Measurements from ENCODE around the gene MARS1. TPM values are rescaled to one million over a fixed set of nuclear protein-coding genes. Genes with fewer than 3 reads are reported as not detected.
"Not testable (repeated sequence)": the region's sequence is repeated elsewhere in the genome, so short reads cannot be mapped to it uniquely, and the experiment has no call there.

MARS1 gene
- total RNA-seq, 1 experiment from 2014 or later: 94.8 TPM

DNA sequence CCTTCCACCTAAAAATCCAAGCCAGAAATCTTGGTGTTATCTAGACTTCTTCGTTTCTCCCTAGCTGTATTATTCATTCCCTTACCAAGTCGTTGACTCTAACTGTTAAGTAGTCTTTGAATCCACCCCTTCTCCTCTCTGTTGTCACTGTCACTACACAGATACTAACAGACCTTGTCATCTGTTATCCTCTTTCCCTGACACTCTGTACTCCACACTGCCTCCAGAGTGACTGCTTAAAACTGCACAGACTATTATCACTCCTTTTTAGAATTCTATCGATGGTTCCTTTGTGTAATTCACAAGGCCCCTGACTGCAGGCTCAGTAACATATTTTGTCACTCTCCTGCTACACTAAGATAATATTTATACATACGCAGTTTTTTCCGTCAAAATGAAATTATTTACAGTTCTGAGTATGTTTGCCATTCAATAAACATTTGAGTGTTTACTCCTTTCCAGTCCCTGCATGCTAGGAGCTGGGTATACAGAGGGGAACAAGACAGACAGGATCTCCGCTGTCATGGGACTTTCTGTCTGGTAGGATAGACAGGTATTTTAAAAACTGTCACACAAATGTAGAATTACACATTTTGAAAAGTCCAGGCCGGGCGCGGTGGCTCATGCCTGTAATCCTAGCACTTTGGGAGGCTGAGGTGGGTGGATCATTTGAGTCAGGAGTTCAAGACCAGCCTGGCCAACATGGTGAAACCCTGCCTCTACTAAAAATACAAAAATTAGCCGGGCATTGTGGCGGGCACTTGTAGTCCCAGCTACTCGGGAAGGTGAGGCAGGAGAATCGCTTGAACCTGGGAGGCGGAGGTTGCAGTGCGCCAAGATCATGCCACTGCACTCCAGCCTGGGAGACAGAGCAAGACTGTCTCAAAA lies 3.8 kb downstream of the MARS1 start:
- no peak for DNase-seq (ENCODE audit: low read depth)

DNA sequence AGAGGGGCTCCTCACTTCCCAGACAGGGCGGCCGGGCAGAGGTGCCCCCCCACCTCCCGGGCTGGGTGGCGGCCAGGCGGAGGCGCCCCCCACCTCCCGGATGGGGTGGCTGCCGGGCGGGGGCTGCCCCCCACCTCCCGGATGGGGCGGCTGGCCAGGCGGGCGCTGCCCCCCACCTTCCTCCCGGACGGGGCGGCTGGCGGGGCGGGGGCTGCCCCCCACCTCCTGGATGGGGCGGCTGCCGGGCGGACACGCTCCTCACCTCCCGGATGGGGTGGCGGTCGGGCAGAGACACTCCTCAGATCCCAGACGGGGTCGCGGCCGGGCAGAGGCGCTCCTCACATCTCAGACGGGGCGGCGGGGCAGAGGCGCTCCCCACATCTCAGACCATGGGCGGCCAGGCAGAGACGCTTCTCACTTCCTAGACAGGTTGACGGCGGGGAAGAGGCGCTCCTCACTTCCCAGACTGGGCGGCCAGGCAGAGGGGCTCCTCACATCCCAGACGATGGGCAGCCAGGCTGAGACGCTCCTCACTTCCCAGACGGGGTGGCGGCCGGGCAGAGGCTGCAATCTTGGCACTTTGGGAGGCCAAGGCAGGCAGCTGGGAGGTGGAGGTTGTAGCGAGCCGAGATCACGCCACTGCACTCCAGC lies 7.3 kb downstream of the MARS1 start:
- DNase-seq (ENCODE audit: low read depth): not testable (repeated sequence)

DNA sequence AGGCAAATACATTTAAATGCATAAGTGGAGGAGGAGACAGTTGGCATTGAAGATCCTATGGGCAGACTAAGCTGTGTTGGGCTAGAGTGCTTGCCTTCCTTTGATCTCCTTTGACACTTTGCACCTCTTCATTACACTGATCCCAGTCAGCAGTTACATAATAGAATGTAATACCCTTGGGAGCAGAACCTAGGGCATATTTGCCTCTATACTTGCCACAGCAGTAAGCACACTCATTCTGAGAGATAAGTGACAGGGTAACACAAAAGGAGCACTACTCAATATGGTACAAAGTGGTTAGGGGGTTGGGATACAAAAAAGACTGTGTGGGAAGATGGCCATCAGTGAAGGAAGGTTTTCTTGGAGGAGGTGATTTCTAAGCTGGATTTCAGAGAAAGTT lies 9.0 kb downstream of the MARS1 start:
- no peak for DNase-seq (ENCODE audit: low read depth)

DNA sequence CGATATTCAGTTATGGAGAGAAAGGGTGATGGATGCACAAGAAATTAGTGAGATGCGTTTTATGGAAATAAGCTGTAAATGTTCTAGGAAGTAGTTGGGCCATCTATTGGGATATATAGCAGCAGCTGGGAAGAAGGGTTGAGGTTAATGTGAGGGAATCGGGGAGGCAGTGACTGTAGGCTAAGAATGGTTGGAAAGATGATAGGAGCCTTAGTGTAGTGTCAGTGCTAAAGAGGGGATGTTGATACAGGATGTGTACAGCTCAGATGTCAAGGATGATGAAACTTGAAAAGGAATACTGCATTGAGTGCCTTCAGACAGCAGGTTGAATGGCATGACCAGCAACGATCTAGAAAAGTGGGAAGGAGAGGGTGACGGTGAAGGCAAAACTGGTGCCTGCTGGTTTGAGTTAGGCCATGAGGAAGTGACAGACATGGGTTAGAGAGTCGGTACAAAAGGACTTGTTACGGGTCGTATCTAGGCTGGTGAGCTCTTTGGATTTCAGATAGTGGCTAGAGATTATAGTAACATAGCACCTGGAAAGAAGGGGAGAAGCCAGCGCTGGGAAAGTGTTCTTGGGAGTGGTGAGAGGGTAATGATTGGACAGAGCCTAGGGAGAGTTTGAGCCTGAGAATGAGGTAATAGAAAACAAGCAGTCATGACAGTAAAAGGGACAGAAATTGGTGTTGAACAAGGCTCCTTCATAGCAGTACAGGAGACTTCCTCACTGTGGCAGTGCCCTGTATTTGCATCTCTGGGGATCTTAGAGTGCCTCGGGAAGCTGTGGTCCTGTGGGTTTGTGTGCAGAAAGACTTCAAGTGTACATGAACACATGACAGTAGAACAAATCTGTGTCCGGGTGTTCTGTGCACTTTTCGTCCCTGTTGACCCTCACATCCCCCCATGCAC lies 9.6 kb downstream of the MARS1 start:
- no peak for DNase-seq (ENCODE audit: low read depth)

- no peak for DNase-seq (ENCODE audit: low read depth)
These were observed 10.2 kb downstream of the MARS1 start for GRCh38 chr12:57498132-57498502.

GRCh38 chr12:57498571-57498970 lies 10.7 kb downstream of the MARS1 start:
- DNase-seq (ENCODE audit: low read depth): no peak

DNA sequence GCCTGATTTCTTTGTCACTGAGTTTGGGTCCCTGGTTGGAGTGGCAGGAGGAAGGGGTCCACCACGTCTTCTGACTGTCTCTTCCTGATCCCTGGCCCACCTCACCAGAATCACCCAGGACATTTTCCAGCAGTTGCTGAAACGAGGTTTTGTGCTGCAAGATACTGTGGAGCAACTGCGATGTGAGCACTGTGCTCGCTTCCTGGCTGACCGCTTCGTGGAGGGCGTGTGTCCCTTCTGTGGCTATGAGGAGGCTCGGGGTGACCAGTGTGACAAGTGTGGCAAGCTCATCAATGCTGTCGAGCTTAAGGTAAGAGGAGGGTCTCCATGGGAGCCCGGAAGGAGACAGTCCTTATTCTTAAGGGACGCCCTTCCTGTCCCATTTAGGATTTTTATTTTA lies 12.3 kb downstream of the MARS1 start:
- DNase-seq (ENCODE audit: low read depth): no peak

GRCh38 chr12:57502311-57502969 lies 14.6 kb downstream of the MARS1 start:
- DNase-seq (ENCODE audit: low read depth): not testable (repeated sequence)

DNA sequence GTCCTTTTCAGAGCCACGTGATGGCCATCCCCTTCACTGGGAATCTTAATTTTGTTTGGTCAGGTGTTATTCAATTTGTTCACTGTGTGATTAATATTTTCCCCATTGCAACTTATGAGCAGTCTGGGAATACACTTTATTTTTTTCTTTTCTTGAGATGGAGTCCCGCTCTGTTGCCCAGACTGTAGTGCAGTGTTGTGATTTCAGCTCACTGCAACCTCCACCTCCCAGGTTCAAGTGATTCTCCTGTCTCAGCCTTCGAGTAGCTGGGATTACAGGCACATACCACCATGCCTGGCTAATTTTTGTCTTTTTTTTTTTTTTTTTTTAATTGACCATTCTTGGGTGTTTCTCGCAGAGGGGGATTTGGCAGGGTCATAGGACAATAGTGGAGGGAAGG lies 18.7 kb downstream of the MARS1 start:
- DNase-seq (ENCODE audit: low read depth): not testable (repeated sequence)

DNA sequence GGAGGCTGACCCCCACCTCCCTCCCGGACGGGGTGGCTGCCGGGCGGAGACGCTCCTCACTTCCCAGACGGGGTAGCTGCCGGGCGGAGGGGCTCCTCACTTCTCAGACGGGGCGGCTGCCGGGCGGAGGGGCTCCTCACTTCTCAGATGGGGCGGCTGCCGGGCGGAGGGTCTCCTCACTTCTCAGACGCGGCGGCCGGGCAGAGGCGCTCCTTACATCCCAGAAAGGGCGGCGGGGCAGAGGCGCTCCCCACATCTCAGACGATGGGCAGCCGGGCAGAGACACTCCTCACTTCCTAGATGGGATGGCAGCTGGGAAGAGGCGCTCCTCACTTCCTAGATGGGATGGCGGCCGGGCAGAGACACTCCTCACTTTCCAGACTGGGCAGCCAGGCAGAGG lies 19.9 kb downstream of the MARS1 start:
- DNase-seq (ENCODE audit: low read depth): not testable (repeated sequence)

DNA sequence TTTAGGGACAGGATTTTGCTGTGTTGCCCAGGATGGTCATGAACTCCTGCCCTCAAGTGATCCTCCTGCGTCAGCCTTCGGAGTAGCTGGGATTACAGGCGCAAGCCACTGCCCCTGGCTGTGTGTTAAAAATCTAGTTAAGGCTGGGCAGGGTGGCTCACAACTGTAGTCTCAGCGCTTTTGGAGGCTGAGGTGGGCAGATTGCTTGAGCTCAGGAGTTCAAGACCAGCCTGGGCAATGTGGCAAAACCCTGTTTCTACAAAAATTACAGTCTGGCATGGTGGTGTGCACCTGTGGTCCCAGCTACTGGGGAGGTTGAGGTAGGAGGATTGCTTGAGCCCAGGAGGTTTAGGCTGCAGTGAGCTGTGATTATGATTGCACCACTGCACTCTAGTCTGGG lies 23.3 kb downstream of the MARS1 start:
- no peak for DNase-seq (ENCODE audit: low read depth)

GRCh38 chr12:57511588-57512325 lies 23.9 kb downstream of the MARS1 start:
- DNase-seq (ENCODE audit: low read depth): no peak

DNA sequence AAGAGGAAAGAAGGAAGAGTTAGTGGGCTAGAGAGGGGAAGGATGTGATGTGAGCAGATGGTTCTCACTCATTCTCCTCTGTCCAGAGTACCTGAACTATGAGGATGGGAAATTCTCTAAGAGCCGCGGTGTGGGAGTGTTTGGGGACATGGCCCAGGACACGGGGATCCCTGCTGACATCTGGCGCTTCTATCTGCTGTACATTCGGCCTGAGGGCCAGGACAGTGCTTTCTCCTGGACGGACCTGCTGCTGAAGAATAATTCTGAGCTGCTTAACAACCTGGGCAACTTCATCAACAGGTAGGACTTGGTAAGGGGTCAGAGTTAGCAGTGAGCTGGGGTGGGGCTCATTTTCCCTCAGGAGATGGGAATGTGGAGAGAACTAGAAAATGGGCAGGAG lies 24.8 kb downstream of the MARS1 start:
- no peak for DNase-seq (ENCODE audit: low read depth)

- no peak for DNase-seq (ENCODE audit: low read depth)
These were observed 25.4 kb downstream of the MARS1 start for GRCh38 chr12:57513266-57513665.

DNA sequence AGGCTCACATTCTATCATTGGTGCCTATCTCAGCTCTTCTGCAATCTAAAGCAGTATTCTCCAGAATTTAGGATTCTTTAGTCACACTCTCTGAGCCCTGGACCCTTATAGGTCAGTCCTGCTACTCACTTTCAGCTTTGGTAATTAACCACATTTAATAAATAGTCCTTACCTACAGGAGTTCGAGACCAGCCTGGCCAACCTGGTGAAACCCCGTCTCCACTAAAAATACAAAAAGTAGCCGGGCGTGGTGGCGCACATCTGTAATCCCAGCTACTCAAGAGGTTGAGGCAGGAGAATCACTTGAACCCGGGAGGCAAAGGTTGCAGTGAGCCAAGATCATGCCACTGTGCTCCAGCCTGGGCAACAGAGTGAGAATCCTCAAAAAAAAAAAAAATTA lies 25.8 kb downstream of the MARS1 start:
- not testable (repeated sequence) for DNase-seq (ENCODE audit: low read depth)

DNA sequence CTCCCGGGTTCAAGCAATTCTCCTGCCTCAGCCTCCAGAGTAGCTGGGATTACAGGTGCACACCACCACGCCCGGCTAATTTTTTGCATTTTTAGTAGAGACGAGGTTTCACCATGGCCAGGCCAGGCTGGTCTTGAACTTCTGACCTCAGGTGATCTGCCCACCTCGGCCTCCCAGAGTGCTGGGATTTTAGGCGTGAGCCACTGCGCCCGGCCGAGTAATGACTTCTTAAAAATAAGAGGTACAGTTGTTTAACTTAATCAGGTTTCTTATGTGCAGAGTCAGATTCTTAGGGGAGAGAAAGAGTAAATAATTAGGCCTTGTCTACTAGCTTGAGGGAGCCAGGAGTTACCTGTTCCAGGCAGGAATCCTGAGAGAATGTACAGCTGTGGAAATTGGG lies 26.4 kb downstream of the MARS1 start:
- not testable (repeated sequence) for DNase-seq (ENCODE audit: low read depth)

GRCh38 chr12:57514720-57515407 lies 27.0 kb downstream of the MARS1 start:
- DNase-seq (ENCODE audit: low read depth): no peak

GRCh38 chr12:57515408-57515933 lies 27.6 kb downstream of the MARS1 start:
- no peak for DNase-seq (ENCODE audit: low read depth)

- DNase-seq (ENCODE audit: low read depth): no peak
These were observed 28.2 kb downstream of the MARS1 start for GRCh38 chr12:57515934-57516541.
